Measurements from ENCODE around the gene SYNGR3.
"Not testable (repeated sequence)": the region's sequence is repeated elsewhere in the genome, so short reads cannot be mapped to it uniquely, and the experiment has no call there.

SYNGR3 gene
- 1.8 to 3.9 reads per million in 2 experiments for total RNA-seq

GRCh38 chr16:1989209-1990100, at the start of gene SYNGR3:
Gene SYNGR3, plus strand, starts transcription at chr16:1989970. Its CDS starts 133 bp downstream, at chr16:1990103.
- no peak for DNase-seq (ENCODE audit: low read depth)

DNA sequence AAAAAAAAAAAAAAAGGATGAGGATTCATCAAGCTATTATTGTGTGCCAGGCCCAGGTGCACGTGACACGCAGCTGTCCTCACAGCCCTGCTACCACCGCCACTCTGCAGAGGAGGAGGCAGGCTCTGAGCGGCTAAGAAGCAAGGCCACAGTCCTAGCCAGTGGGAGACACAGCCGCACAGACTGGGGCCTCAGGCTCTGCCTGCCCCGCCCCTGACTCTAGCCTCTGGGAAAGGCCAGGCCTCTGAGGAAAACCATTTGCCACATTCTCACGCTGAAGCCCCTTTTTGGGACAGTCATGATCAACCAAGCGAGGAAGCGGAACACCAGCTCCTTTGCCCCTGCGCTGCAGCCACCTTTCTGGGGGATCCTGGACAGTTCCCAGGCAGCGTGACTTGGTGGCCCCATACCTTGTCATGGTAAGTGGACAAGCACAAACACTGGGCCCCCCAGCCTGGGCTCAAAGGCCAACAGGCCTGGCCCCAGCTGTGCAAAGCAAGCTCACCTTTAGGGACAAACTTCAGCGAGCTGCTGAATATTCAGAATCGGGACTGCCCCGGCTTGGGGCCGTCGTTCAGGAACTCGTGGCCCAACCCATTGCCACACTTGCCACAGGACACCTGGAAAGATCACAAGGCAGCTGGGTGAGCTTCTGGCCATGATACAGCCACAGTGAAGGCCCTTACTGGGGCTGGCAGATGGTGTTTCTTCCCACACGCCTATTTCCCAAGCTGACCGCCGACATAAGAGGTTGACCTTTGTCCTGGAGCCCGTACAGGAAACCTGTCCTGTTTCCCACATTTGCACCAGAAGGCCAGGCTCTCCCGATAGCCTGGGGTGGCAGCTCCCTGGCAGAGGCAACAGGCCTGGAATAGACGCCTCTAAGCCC, 49.3 kb upstream of the SYNGR3 start:
- no peak for DNase-seq (ENCODE audit: low read depth)

DNA sequence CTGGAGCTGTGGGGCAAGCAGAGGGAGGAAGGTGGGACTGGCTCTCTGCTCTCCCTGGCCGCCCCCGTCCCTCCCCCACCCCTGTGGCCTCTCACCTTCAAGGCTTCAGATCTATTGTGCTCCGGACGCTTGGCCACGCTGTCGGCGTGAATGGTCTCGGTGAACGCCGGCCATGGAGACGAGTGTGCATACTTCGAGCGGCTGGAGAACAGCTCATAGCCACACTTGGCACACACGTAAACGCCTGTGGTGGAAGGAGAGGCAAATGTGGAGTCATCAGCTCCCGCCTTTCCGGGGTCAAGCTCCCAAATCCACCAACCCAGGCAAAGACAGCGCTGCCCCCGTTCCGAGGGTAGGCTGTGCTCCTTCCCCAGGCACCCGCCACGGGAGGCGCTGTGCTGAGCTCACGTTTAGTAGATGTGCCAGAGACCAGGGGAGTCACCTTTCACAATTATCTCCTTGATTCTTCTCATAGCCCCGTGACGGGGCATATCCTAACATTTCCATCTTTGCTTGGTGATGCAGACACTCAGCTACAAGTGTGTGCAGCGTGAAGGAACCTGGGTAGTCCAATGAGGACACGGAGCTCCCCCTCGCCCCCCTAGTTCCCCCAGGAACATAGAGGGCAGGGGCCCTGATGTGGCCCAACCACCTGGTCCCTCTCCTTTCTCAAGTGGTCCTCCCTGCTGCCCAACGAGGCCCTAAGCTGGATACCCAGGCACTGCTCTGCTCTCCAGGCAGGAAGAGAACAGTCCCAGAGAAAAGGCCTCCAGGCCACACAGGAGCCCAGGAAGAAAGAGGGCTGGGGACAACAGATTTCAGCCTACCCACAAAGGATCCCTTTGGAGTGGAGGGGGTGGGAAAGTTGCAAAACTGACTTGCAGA, 48.4 kb upstream of the SYNGR3 start:
- no peak for DNase-seq (ENCODE audit: low read depth)

DNA sequence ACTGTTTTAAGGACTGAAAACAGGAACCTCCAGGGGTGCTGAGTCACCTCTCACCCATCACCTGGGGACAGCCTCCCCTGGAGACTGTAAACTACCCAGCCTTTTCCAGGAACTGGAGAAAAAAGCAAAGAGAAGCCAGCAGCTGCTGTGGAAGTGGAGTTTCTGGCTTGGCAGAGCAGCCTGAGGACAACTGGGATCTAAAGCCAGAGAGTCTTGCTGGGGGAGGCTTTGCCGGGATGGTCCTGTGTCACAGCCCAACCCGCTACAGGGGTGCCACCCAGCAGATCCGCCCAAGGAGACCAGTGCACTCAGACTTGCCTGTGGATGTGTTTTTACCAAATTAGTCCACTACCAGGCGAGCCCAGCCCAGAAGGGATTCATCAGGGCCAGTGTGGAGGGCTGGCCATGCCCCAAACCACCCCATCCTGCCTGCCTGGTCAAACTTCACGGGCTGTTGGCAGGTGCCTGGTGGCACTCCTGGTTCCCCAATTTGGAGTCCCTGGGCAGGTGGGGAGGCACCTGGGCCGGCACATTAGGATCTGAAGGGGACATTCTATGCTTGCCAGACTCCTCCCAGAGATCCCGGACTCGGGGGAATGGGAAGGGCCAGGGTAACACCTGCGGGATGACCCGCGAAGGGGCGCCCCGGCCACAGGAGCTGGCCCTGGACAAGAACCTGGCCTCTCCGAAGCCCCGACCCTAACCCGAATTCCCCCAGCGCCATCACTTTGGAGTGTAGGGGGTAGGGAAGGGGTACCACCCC, 47.5 kb upstream of the SYNGR3 start:
- no peak for DNase-seq (ENCODE audit: low read depth)

DNA sequence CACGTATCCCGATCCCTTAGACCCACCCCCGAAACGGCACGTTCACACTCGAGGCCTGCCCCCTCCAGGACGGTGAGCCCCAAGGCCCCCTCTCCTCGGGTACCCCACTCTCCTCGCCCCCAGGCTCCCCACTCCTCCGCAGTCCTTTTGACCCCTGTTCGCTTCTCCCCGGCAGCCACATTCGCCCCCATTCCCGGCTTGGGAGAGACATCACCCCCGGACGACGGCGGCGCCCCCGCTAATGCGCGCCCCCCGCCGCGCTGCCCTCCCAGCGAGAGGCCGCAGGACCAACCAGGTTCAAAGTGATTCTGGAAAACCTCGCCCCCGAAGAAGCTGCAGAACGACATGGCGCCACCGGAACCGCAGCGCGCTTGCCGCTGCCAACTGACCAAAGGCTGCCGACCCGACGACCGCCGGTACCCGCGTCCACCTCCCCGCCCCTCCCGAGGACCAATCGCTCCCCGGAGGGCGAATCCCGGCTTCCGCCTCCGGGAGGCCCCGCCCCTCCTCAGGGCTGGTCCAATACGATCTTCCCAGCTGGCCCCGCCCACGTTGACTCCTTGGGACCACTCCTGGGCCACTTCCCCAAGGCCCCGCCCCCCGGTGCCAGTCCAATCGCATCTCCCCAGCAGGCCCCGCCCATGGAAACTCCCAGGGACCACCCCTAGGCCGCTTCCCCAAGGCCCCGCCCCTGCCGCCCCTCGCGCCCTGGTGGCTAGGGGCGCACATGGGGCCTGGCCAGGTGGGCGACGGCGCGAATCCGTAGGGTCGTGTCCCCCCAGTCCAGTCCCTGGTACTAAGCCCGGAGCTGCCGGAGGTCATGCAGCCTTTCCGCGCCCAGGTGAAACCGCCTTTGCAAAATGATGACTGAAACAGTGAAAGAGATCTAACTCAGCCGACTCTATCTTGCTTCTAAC, 46.7 kb upstream of the SYNGR3 start, which contains the start of gene MSRB1:
Gene MSRB1, minus strand, starts transcription at position 390 of the 917 bp plus-strand sequence. Its CDS starts 43 bp downstream, at position 347.
- DNase-seq (ENCODE audit: low read depth) = peak; percentile 99

GRCh38 chr16:1944612-1945199, 45.1 kb upstream of the SYNGR3 start:
- no peak for DNase-seq (ENCODE audit: low read depth)

DNA sequence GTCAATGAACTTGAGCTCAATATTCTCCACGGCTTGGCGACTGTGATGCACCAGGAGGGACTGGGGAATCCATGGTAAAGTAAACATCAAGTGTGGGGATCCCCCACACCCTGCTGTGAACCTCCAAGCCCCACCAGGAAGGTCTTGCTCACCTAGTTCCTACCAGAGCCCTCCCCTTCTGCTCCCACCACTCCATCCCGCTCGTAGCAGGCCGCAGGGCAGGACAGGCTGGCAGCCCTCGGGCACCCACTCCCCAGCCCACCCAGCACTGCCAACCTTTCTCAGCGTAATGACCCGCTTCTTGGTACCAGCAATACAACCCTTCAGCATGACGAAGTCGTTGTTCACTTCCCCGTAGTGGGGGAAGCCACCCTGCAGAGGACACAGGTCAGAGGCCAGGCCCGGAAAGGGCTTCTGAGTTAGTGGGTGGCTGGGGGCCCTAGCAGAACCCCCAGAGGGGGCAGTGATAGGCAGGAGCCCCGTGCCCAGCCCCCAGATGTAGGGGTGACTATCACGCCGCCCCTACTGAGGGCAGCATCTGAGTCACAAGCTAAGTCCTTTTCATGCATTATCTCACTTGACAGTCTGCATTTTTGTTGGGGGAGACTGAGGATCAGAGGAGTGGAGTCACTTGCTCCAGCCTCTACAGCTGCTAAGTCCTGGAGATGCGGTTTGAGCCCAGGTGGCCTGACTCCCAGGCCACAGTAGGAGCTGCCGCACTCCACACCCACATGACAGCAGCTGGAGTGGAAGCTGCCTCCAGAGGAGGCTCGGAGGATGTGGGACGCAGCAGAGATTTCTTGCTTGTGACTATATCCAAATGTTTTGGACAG, 44.0 kb upstream of the SYNGR3 start:
- DNase-seq (ENCODE audit: low read depth) = no peak

GRCh38 chr16:1946495-1947368, 43.0 kb upstream of the SYNGR3 start:
- no peak for DNase-seq (ENCODE audit: low read depth)

DNA sequence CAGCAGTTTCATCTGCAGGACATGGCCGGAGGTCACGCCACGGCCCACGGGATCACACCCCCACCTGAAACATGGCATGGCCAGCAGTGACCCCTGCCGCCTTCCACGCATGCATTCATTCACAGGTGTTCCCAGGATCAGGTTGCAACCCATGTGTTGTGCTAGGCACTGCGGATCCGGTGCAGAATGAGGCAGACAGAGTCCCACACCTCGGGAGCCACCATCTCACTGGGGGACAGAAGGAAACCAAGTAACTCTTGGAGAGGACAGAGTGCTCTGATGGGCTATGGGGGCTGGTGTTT, 42.5 kb upstream of the SYNGR3 start:
- no peak for DNase-seq (ENCODE audit: low read depth)

- no peak for DNase-seq (ENCODE audit: low read depth)
Observed at GRCh38 chr16:1949507-1949906, 40.3 kb upstream of the SYNGR3 start.

DNA sequence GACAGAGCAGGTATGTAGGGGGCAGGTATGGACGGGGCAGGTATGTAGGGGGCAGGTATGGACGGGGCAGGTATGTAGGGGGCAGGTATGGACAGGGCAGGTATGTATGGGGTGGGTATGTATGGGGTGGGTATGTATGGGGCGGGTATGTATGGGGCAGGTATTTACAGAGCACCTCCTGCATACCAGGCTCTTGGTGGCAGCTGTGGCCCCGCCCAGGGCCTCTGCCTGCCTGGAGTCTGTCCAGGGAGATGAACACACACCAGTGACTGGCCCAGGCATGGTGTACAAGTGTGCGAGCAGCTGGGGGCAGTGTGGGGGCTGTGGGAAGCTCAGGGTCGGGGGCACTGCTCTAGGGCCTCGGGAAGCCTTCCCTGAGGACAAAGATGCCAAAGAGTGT, 39.7 kb upstream of the SYNGR3 start:
- no peak for DNase-seq (ENCODE audit: low read depth)

DNA sequence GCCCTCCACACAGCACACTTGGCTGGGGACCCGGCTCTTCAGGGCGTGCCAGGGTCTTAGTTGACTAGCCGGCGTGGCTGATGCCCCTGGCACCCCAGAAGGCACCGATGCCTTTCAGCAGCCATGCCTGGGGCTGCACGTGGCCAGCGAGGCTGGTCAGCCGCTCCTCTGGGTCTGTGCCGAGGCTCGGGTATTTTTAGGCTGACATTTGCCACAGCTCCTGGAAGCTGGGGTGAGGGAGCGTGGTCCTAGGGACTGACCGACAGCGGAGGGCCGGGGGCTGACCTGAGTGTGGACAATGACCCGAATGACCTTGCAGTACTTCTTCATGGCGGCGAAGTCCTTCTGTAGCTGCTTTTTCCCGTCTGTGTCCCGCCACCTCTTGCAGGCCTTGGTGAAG, 39.2 kb upstream of the SYNGR3 start:
- no peak for DNase-seq (ENCODE audit: low read depth)

DNA sequence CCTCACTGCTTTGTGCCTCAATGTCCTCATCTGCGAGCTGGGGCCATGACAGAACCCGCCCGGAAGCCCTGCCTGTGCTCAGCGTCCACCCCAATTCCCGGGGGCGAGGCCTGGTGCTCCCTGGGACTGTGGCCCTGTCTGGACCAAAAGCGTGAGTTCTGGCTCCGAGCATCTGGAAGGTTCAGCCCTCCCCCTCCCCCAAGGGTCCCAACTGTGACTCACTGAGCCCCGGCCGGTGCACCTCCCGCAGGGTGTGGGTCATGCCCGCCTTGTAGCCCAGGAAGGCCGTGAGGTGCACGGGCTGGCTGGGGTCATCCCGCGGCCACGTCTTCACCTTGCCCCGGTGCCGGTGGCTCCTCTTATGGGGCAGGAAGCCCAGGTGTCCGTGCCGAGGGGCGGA, 36.0 kb upstream of the SYNGR3 start:
- no peak for DNase-seq (ENCODE audit: low read depth)

- not testable (repeated sequence) for DNase-seq (ENCODE audit: low read depth)
Observed at GRCh38 chr16:1957434-1958142, 32.2 kb upstream of the SYNGR3 start.

- DNase-seq (ENCODE audit: low read depth) = not testable (repeated sequence)
Observed at GRCh38 chr16:1958143-1958491, 31.7 kb upstream of the SYNGR3 start.

- DNase-seq (ENCODE audit: low read depth) = no peak
Observed at GRCh38 chr16:1958715-1959268, 31.0 kb upstream of the SYNGR3 start.

Measured in T follicular helper cell (primary cell).